Glomerular visceral epithelial cell (primary cell): Measurements from ENCODE around the gene P3H3.
A peak's percentile ranks its signal among the peaks of the same experiment; 100 is the strongest.

Experiments used
- DNase-seq: peaks from one replicate; pipeline ENCODE4 v3.0.0-alpha.2; 2016; ENCODE audit errors: extremely low spot score

The P3H3 gene

DNA sequence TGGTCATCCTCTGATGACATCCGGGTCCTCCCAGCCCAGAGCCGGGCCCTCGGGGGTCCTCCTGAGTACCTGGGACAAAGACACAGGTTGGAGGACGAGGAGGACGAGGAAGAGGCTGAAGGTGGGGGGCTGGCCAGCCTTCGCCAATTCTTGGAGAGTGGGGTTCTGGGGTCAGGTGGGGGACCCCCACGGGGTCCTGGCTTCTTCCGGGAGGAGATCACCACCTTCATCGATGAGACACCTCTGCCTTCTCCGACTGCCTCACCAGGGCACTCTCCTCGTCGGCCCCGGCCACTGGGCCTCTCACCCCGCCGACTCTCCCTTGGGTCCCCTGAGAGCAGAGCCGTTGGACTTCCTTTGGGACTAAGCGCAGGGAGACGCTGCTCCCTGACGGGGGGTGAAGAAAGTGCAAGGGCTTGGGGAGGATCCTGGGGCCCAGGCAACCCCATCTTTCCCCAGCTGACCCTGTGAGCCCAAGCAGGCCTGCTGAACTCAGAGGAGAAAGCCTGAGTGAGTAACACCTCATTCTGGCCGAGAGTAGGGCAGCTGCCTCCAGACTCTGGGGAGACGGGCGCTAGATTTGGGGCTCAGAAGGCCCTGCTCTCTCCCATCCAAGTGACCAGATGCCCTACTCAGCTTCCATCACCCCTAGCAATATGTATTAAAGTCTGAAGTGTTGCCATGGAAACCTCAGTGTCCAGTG, 1.3 kb upstream of the P3H3 start:
- no peak for DNase-seq

DNA sequence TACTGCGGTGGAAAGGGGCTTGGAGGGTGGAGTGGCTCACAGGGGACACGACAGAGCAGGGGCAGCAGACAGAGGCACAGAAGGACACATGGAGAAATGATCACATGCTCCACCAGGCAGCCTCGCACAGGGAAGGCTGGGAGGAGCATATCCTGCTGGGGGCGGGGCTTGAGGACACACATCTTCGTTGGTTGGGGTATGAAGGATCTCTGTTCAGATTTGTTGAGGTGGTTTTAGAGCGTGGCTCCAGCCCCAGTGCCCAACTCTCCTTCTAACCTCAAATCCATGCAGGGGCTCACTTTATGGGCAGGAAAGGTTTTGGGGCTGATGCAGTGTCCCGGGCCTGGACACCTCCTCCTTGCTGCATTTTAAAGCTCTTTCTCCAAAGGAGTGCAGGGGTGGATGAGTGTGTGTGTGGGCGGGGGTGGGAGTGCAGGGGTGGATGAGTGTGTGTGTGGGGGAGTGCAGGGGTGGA, 733 bp upstream of the P3H3 start:
- DNase-seq = peak; percentile 69

DNA sequence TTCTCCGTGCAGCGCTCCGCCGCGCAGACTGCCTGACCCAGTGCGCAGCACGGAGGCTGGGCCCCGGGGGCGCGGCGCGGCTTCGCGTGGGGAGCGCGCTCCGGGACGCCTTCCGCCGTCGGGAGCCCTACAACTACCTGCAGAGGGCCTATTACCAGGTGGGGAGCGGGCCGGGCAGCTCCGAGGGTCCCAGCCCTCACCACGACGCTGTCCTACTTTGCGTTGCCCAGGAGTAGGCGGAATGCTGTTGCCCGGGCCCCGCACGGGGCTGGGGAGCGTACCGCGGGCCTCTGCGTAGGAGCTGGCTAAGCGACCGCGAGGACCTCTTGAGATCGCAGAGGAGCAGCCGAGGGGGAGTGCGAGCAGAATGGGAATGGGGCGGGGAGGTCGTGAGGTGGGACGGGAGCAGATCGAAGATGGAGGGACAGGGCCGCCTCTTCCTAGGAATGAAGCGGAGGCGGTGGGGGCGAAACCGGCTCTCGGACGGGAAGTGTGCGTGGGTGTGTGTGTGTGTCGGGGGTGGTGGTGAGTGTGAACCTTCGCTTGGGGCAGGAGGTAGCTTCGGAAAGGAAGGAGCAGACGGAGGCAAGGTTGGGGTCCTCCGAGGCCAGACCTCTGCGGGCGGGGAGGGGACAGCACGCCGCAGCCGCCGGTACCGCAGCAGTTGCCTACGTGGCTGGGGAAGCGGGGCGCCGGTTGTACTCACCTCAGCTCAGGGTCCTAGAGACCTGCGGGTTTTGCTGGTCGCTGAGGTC, 751 bp downstream of the P3H3 start:
- DNase-seq = peak; percentile 37

DNA sequence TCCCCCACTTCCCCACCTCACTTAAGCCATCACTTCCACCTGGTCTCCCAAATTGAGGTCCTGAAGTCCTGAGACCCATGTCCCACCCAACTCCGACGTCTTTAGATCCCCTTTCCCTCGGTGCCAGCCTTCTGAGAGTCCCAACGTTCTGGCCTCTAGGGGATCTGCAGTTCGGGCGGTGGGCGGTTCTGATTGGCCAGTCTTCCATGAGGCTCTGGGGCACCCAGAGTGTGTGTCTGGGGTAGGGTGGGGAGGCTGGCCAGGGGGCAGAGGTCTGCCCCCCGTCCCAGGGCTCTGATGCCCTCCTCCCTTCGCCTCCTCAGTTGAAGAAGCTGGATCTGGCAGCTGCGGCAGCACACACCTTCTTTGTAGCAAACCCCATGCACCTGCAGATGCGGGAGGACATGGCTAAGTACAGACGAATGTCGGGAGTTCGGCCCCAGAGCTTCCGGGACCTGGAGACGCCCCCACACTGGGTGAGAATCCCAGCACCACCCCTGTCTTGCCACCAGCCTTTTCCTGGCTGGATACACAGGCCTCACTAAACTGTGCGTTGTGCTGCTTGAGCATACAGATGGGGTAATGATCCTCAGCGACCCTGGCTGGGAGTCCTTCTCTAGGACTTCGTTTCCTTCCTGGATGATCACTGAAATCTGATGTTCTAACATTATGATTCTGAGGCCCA, 1.5 kb downstream of the P3H3 start:
- DNase-seq = no peak

DNA sequence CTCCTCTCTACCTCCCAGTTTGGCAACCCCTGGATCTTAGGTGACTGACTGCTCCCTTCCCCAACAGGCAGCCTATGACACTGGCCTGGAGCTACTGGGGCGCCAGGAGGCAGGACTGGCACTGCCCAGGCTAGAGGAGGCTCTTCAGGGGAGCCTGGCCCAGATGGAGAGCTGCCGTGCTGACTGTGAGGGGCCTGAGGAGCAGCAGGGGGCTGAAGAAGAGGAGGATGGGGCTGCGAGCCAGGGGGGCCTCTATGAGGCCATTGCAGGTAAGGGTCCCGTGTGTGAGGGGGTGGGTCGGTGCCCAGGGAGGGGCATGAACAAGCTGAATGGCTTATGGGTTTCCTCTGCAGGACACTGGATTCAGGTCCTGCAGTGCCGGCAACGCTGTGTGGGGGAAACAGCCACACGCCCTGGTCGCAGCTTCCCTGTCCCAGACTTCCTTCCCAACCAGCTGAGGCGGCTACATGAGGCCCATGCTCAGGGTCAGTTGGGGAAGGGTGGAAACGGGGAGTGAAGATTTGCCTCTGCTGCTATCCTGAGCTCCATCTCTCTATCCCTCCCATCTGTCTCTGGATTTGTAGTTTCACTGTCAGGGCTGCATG, 2.2 kb downstream of the P3H3 start:
- no peak for DNase-seq

DNA sequence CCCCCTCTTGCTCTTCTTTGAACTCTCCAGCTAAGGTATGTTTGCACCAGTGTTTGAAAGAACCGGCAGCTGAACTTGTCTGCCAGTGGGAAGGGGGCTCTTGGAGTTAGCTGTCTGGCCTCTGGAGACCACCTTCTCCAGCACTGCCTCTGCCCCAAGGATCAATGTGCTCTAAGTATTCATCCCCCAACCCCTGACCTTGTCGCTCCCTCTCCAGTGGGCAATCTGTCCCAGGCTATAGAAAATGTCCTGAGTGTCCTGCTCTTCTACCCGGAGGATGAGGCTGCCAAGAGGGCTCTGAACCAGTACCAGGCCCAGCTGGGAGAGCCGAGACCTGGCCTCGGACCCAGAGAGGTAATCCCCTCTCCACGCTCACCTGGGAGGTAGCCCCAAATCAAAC, 2.8 kb downstream of the P3H3 start:
- no peak for DNase-seq

DNA sequence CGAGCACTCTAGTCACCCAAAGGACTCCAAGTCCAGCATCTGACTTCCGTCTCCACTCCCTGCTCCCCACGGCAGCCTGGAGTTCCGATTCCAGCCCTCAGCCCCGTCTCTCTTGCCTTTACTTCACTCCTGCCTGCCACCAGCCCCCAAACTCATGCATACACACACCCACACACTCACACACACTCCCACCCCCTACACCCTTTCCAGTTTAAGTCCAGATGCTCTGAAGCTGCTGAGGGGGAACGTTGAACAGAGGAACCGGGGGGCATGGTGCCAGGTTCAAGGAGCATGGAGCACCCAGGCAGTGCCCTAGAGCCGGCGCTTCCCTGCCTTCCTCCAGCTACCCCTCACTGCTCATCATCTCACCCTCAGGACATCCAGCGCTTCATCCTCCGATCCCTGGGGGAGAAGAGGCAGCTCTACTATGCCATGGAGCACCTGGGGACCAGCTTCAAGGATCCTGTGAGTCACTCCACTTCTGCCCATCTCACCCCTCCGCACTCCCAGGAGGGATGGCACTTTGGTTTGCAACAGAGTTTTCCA, 3.3 kb downstream of the P3H3 start:
- DNase-seq = no peak

DNA sequence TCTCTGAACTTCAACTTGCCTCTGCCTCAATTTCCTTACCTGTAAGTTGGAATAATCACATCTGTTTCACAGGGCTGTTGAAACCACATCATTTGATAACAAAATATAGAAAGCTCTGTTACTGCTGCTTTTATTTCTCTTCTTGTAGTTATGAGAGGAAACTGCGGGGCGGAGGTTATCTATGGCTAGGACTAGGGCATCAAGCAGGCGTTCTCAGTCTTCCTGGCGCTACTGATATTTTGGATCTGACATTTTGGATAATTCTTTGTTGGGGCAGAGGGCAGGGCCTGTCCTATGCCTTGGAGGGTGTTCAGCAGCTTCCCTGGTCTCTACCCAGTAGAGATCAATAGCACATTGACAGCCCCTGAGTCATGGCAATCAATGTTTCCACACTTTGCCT, 3.9 kb downstream of the P3H3 start:
- DNase-seq = no peak

DNA sequence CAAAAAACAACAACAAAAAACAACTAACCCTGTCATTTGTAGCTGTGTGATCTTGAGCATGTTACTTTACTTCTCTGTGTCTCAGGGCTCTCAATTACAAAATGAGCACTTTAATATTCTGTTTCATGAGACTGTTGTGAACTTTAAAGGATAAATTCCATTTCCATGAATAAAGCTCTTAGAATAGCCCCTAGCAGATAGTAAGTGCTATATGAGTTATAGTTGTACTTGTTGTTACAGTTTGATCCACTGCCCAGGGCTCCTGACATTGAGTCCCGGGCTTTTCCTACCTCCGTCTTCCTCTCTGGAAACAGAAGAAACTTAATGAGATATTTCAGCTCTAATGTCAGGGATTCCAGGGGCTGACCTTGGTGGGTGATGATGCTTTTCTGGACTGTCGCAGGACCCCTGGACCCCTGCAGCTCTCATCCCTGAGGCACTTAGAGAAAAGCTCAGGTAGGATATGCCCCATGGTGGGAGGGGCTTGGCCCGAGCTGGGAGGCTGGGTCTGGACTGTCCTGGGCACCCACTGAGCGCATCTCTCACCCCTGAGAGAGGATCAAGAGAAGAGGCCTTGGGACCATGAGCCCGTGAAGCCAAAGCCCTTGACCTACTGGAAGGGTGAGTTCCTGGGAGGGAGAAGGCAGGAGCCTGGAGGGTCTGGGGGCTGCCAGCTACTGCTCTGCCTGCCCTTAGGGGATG, 5.1 kb downstream of the P3H3 start:
- DNase-seq = no peak

DNA sequence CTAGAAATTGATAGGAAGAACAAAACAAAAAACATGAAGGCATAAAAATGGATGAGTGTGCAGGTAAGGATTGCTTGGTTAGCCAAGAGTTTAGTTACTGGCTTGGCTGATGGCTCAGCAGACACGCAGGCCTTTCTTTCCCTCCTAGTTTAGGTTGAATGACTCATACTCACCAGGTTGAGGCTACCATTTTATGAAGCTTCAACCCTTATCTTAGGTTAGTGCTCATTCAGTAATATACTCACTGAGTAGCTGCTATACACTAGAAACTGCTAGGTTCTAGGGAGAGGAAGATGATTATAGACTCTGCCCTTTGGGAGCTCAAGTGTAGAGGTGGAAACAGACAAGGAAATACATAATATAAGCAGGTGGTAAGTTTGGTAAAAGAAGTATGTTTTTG, 6.0 kb downstream of the P3H3 start:
- DNase-seq = no peak

DNA sequence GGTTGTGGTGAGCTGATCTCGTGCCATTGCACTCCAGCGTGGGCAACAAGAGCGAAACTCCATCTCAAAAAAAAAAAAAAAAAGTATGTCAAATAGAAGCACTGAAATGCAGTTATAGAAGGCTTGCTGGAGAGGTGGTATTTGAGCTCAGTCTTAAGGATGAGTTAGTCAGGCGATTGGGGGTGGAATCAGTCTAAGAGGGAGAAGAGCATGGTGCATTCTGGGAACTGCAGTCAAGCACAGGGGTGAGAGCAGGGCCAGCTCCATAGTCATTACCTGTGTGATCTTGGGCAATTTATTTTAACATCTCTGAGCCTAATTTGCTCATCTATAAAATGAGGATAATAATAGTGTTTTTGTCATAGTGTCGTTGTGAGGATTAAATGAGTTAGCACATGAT, 6.7 kb downstream of the P3H3 start:
- DNase-seq = no peak

DNA sequence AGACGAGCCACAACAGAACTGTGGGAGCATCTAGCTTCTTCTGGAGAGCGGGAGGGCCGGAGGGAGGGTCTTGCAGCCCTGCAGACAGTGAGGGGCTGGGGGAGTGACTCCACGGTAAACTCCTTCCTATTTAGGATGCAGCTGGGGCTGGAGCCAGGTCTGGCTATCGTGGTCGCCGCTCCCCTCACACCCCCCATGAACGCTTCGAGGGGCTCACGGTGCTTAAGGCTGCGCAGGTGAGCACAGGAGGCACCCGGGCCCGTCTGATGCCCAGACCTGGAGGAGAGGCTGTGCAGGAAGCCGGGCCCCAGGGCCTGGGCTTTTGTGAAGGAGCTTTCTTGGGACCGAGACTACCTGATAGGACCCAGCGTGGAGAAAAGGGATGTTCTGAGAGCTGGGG, 8.6 kb downstream of the P3H3 start:
- DNase-seq = no peak

DNA sequence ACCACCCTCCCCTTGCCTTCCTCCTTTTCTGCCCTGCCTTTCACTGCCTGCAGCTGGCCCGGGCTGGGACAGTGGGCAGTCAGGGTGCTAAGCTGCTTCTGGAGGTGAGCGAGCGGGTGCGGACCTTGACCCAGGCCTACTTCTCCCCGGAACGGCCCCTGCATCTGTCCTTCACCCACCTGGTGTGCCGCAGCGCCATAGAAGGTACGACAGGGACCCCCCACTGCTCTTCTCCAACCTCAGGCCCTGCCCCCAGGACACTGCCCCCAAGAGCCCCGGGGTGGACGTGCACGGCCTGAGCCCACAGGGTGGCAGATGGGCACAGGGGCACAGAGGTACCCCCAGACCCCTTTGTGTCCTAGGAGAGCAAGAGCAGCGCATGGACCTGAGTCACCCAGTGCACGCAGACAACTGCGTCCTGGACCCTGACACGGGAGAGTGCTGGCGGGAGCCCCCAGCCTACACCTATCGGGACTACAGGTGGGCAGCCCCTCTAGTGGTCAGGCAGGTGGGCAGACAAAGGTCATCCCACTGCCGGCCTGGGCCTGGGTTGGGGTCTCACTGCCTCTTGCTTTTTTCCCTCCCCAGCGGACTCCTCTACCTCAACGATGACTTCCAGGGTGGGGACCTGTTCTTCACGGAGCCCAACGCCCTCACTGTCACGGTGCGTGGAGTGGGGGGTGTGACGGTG, 9.3 kb downstream of the P3H3 start:
- DNase-seq = no peak

DNA sequence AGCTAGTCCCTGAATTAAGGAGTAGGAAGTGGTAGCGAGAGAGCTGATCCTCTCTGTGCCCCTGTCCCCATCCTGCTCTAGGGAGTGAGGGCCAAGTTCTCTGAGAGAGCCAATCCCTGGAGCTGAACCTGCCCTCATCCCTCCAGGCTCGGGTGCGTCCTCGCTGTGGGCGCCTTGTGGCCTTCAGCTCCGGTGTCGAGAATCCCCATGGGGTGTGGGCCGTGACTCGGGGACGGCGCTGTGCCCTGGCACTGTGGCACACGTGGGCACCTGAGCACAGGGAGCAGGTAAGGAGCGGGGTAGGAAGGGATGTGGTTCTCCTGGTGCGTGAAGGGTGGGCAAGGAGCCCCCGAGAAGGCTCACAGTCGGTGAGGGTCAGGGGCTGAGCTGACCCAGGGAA, 10.6 kb downstream of the P3H3 start:
- DNase-seq = no peak

DNA sequence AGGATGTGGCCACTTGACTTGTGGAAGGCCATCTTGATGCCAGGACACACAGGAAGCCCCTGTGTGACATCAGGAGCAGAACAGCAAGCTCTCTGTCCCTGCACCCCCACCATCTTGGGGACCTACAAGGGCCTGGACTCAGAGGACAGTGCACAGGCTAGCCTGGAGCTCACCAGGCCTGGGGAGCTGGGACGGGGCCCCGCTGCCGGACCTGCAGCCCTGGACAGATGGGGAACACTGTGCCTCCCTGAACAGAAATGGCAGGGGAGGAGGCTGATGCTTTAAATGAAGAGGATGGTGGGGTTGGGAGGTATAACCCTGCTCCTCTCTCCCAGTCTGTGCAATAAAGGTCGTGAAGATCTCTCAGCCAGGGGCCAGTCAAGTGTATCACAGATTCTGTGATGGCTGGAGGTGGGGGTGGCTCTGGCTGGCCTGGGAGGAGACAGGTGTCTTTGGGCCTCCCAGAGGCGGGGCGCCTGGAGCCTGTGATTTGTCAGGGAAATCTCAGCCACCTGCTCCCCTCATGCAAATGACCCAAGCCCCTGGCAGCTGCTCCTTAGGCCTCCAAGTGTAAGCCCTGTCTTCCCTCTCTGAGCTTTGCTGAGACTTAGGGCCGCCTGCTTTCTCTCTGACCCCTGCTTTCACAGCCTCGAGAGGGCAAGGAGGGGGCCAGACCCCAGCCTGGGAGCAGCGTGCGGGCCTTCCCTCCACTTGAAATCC, 11.4 kb downstream of the P3H3 start:
- DNase-seq = no peak

DNA sequence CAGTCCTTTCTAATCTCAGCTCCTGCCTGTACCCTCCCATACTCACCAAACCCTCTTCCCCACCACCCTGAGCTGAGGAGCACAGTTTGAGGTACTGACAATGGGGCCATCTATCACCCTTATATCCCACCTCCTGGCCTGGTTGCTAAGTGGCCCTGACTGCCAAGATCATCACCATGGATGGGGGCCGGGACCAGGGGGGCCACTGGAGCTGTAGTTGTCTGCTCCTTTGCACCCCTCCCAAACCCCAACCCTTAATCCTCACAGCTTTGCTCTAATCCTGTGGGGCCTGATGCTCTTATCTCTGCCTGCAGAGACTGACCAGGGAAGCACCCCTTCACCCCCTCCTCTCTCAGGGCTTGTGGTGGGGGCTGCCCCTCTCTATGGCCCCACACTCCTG, 12.1 kb downstream of the P3H3 start:
- no peak for DNase-seq

DNA sequence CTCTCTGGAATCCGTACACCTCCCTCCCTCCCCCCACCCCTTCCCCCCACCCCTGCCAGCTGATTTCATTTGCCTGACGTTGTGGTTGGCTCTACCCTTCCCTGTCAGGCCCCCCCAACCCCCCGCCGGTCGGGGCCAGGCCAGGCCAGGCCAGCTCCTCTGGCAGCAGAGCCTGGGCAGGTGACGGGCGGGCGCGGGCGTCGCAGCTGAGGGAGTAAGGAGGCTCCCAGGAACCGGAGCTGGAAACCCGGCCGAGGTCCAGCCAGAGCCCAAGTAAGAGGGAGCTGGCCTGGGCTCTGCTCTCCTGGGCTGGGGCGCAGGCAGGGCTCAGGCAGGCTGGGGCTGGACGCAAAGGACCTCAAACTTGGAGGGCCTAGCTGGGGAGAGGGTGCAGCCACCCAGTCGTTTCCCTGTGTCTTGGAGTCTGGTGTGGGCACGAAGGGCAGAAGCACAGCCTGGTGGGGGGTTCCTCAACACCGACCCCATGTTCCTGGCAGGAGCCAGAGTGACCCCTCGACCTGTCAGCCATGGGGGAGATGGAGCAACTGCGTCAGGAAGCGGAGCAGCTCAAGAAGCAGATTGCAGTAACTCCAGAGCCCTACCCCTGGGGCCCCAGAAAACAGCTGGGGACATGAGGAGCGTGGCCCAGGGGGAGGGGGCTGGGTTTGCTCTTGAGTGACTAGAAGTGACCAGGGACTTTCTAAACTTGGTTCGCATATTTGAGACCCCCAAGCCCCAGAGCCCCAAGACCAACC, 12.7 kb downstream of the P3H3 start, which contains the start of gene GNB3:
Gene GNB3, plus strand, starts transcription at position 165 of the 755 bp plus-strand sequence. Its CDS starts 363 bp downstream, at position 528.
- DNase-seq = no peak

DNA sequence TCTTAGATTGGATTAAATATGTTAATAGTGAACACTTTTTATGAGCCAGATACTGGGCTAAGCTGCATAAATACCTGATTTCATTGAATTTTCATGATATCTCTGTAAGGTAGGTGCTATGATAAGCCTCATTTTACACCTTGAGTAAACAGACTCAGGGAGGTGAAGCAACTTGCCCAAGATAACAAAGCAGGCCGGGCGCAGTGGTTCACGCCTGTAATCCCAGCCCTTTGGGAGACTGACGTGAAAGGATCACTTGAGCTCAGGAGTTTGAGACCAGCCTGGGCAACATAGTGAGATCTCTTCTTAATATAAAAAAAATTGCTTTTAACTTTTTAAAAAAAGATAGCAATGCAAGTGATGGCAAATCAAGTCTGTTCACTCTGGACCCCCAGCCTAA, 13.9 kb downstream of the P3H3 start:
- no peak for DNase-seq

DNA sequence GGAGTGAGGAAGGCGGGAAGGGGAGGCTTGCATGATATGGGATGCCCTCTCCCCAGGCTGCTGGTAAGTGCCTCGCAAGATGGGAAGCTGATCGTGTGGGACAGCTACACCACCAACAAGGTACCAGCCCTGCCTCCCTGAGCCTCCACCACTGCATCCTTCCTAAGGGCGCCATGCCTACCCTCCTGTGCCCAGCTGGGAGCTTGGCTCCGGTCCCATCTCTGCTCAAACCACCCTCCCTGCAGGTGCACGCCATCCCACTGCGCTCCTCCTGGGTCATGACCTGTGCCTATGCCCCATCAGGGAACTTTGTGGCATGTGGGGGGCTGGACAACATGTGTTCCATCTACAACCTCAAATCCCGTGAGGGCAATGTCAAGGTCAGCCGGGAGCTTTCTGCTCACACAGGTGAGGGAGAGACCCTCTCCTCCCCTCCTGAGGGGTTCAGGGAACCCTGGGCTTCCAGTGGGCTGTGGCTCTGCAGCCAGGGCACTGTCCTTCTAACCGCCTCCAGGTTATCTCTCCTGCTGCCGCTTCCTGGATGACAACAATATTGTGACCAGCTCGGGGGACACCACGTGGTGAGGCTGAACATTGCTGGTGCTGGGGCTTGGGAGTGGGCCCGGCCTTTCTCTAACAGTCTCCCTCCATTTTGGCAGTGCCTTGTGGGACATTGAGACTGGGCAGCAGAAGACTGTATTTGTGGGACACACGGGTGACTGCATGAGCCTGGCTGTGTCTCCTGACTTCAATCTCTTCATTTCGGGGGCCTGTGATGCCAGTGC, 15.1 kb downstream of the P3H3 start:
- DNase-seq = no peak
